Endothelial cell of hepatic sinusoid (primary cell): ENCODE data around the gene AKAP17A.
"Not testable (repeated sequence)": the region's sequence is repeated elsewhere in the genome, so short reads cannot be mapped to it uniquely, and the experiment has no call there.

Experiments
- in situ Hi-C: cut with HindIII; loops from 2 replicates; pipeline ENCODE4 v1.10.0; 2017; ENCODE audit warnings: low sequenced_read_pairs

AKAP17A gene, protein sequence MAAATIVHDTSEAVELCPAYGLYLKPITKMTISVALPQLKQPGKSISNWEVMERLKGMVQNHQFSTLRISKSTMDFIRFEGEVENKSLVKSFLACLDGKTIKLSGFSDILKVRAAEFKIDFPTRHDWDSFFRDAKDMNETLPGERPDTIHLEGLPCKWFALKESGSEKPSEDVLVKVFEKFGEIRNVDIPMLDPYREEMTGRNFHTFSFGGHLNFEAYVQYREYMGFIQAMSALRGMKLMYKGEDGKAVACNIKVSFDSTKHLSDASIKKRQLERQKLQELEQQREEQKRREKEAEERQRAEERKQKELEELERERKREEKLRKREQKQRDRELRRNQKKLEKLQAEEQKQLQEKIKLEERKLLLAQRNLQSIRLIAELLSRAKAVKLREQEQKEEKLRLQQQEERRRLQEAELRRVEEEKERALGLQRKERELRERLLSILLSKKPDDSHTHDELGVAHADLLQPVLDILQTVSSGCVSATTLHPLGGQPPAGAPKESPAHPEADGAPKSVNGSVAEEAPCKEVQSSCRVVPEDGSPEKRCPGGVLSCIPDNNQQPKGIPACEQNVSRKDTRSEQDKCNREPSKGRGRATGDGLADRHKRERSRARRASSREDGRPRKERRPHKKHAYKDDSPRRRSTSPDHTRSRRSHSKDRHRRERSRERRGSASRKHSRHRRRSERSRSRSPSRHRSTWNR

DNA sequence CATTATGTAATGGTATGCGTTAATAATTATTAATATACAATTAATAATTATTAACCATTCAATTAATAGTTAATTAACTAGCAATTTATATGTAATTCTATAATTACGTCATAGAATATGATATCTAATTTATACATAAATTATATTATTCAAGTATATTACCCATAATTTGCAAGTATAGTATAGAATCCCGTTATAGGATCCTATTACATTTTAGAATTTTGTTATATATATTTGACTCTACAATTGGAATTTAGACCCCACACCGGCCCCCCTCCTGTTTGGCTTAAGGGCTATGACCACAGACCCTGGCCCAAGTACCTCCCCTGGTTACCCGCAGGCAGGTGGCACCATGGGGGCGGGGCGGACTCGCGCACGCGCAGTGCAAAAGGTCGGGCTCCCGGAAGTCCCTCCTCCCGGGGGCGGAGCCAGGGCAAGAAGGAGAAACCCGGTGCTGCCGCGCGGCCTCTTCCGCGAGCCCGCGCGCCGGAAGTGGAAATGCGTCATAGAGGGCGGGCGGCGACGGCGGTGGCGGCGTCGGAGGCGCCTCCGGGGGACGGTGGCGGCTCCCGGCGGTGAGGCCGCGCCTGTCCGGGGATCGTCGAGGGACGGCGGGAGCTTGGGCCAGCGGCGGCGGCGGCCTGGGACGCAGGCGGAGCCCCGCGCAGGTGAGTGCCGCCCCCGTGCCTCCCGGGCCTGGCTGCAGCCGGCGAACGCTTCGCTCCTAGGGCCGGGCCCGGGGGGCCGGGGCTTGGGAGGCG is at the start of gene AKAP17A:
Gene AKAP17A (plus strand): TSS at position 503 of the 761 bp plus-strand sequence. CDS start 1,859 bp downstream, outside the sequence.
- in situ Hi-C loops: loop anchor here (5.0 kb wide), 1 partner anchor 114 kb away; no protein-coding TSS in a partner anchor

DNA sequence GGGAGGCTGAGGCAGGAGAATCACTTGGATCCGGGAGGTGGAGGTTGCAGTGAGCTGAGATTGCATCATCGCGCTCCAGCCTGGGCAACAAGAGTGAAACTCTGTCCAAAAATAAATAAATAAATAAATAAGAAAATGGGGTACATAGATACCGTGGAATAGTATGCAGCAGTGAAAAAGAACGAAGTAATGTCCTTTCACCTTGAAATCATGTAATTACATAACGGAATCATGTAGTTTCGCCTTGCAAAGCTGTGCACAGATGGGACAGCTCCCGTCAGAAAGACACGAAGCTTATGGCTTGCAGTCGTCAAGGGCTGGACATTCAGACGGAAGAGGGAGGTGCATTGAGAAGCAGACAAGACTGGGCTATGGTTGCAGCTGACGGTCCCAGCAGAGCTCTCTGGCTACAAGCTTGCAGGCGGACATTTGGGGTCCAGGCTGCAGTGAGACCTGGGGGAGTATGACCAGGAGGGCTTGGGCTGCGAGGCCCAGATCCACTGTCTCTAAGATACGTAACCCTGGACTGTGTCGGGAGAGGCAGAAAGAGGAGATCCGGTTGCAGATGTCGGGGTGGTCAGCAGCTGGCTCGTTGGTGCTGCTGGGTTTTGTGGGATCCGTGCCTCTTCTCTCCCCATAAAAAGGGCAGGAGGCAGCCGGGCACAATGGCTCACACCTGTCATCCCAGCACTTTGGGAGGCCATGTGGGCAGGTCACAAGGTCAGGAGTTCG is 48.2 kb upstream of the AKAP17A start:
- in situ Hi-C loops: no loop called here

DNA sequence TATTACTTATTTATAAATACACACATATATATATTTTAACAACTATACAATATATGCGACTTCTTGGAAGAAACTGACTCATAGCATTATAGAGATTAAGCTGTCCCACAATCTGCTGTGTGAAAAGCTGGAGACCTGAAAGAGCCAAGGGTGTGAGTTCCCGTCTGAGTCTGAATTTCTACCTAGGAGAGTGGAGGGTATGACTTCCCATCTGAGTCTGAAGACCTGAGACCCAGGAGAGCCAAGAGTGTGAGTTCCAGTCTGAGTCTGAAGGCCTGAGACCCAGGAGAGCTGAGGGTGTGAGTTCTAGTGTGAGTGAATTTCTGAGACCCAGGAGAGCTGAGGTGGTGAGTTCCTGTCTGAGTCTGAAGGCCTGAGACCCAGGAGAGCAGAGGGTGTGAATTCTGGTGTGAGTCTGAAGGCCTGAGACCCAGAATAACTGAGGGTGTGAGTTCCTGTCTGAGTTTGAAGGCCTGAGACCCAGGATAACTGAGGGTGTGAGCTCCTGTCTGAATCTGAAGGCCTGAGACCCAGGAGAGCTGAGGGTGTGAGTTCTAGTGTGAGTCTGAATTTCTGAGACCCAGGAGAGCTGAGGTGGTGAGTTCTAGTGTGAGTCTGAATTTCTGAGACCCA is 45.5 kb upstream of the AKAP17A start:
- in situ Hi-C loops: no loop called here

DNA sequence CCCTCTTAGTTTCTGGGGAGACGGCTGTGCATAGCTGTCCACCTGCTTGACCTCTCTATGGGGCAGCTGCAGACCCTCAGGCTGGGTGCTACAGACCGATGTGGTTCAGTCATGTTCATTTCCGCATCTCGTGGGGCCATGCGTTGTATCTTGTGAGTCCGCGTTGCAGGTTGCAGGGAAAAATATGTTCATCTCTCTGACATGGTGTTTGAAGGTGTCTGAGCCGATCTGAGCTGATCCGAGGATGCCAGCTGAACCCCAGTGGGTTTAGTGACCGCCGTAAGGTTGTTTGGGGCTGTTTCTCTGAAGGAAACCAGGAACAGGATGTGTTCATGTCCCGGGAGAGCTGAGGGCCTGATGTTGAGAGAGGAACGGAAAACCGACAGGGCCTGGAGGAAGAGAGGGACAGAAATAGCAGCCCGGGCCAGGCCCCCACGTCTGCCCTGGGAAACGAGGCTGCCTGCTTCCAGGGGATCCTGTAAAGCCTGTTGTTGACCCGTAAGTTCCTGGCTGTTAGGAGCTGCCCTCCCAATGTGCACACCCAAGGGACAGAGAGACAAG is 44.6 kb upstream of the AKAP17A start:
- in situ Hi-C loops: no loop called here

DNA sequence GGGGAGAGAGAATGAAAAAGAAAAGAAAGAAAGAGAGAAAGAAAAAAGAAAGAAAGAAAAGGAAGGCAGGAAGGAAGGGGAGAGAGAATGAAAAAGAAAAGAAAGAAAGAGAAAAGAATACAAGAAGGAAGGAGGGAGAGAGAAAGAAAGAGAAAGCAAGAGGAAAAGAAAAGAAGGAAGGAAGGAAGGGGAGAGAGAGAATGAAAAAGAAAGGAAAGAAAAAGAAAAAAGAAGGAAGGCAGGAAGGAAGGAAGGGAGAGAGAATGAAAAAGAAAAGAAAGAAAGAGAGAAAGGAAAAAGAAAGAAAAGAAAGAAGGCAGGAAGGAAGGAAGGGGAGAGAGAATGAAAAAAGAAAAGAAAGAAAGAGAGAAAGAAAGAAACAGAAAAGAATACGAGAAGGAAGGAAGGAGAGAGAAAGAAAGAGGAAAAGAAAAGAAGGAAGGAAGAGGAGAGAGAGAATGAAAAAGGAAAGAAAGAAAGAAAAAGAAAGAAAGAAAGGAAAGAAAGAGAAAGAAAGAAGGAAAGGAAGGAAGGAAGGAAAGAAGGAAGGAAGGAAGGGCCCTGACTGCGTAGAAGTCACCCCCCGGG is 39.4 kb upstream of the AKAP17A start:
- in situ Hi-C loops: no loop called here

DNA sequence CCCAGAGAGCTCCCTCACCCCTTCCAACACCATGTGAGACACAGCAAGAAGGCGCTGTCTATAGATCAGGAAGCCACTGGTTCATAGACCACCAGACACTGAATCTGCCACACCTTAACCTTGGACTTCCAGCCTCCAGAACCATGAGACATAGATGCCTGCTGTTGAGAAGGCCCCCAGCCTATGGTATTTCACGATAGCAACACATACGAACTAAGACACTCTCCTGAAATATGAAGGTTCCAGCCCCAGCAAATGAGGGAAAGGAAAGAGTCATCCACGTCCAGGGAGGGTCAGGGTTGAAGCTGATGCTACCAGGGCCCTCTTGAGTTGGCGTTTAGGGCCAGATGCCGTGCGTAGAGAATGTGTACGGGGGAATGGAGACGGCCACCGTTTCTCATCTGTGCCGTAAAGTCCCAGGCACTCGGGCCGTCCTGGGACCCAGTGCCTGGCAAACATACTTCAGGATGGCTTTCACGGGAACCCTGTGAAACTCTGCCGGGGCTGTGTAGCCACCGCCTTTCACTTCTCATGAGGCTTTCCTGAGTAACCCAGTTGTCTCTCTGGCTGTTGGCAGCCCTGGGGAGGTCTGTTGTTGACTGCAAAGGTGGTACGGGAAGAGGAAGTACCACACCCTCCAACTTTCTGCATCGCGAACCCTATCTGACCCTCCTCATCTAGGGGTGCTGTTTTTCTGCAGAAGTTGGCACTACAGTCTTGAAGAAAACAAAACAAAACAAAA is 36.8 kb upstream of the AKAP17A start:
- in situ Hi-C loops: no loop called here

DNA sequence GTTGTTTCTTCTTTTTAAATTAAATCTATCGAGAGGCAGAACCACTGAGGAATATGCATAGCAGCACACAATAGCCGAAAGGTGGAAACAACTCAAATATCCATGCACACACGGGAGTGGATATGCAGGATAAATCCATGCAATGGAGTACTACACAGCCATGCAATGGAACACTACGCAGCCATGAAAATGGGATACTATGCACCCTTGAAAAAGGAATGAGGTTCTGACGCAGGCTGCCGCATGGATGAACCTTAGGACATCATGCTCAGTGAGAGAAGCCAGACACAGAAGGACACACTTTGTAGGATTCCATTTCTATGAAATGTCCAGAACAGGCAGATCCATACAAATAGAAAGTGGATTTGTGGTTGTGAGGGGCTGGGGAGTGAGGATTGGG is 36.0 kb upstream of the AKAP17A start:
- in situ Hi-C loops: no loop called here

DNA sequence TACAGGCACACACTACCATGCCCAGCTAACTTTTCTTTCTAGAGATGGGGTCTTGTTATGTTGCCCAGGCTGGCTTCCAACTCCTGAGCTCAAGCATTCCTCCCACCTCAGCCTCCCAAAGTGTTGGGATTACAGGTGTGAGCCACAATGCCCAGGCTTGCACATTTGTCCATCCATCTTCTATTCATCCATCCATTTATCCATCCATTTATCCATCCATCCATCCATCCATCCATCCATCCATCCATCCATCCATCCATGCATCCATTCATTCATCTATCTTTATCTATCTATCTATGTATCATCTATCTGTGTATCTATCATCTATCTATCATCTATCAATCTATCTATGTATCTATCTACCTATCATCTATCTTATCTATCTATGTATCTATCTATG is 34.0 kb upstream of the AKAP17A start:
- in situ Hi-C loops: not testable (repeated sequence)

DNA sequence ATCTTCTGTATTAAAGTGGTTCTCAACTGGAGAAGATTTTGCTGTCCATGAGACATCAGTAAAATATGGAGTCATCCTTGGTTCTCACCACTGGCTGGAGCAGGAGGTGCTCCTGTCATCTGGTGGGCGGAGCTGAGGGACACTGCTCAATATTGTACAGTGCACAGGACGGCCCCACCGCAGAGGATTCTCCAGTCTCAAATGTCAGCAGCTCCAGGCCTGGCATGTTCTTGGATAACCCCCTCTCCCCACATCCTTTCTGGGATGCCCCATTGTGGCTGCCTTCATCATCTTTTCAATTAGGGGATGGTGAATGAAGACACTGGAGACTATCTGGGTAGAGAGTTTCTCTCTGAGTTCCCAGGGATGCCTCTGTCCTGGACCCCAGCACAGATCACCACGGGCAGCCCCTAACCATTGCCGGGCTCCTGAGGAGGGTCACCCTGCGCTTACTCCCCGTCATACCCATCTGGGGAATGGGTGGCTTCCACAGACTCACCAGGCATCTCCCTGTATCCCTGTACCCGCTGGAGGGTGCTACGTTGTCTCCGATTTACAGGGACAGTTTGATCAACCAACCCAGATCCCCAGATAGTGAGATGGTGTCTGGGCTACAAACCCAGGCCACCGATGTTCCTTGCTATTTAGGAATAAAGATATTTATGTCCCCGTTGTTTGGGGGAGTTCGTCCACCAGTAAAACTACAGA is 32.5 kb upstream of the AKAP17A start:
- in situ Hi-C loops: no loop called here

DNA sequence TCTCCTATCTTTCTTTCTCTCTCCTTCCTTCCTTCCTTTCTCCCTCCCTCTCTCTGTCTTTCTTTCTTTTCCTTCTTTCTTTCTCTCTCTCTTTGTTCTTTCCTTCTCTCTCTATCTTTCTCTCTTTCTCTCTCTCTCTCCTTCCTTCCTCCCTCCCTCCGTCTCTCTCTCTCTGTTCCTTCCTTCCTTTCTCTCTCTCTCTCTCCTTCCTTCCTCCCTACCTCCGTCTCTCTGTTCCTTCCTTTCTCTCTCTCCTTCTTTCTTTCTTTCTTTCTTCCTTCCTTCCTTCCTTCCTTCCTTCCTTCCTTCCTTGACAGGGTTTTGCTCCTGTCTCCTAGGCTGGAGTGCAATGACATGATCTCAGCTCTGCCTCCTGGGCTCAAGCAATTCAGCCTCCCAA is 30.2 kb upstream of the AKAP17A start:
- in situ Hi-C loops: no loop called here

DNA sequence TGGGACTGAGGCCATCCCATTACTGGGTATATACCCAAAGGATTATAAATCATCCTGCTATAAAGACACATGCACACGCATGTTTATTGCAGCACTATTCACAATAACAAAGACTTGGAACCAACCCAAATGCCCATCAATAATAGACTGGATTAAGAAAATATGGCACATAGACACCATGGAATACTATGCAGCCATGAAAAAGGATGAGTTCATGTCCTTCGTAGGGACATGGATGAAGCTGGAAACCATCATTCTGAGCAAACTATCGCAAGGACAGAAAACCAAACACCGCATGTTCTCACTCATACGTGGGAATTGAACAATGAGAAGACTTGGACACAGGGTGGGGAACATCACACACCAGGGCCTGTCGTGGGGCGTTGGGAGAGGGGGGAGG is 27.3 kb upstream of the AKAP17A start:
- in situ Hi-C loops: not testable (repeated sequence)

DNA sequence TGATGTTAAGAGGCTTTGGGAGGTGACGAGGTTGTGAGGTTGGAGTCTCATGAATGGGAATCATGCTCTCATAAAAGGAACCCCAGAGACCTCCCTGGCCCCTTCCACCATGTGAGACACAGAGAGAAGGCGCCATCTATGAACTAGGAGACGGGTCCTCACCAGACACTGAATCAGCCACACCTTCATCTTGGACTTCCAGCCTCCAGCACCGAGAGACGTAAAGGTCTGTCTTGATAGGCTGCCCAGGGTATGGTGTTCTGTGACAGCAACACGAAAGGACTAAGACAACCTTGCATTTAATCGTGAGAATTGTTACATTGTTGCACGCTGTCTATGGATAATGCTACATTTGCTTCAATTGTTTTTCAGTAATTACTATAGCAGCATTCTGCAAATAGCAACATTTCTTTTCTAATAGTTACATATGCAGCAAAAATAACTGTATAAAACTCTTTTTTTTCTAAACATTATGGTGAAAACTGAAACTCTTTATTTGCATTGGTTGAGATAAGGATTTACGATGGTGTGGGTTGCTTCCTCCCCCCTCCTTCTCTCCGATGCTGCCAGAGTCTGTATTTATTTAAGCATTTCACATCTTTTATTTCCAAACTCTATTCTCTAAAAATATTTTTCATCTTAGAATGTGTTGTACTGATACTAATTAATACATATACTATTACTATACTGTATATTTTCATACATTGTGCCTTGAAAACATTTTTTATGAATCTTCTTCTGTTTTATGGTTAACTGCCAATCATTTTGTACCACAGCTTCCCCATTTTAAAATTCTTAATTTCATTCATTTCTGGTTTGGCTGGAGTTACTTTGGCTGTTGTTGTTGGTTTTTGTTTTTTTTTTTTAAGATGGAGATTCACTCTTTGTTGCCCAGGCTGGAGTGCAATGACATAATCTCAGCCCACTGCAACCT is 26.4 kb upstream of the AKAP17A start:
- in situ Hi-C loops: no loop called here

DNA sequence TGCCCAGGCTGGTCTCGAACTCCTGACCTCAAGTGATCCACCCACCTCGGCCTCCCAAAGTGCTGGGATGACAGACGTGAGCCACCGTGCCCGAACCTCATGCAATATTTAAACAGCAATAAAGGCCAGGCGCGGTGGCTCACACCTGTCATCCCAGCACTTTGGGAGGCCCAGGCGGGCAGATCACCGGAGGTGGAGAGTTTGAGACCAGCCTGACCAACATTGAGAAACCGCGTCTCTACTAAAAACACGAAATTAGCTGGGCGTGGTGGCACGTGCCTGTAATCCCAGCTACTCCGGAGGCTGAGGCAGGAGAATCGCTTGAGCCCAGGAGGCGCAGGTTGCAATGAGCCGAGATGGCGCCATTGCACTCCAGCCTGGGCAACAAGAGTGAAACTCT is 17.2 kb upstream of the AKAP17A start:
- in situ Hi-C loops: not testable (repeated sequence)

DNA sequence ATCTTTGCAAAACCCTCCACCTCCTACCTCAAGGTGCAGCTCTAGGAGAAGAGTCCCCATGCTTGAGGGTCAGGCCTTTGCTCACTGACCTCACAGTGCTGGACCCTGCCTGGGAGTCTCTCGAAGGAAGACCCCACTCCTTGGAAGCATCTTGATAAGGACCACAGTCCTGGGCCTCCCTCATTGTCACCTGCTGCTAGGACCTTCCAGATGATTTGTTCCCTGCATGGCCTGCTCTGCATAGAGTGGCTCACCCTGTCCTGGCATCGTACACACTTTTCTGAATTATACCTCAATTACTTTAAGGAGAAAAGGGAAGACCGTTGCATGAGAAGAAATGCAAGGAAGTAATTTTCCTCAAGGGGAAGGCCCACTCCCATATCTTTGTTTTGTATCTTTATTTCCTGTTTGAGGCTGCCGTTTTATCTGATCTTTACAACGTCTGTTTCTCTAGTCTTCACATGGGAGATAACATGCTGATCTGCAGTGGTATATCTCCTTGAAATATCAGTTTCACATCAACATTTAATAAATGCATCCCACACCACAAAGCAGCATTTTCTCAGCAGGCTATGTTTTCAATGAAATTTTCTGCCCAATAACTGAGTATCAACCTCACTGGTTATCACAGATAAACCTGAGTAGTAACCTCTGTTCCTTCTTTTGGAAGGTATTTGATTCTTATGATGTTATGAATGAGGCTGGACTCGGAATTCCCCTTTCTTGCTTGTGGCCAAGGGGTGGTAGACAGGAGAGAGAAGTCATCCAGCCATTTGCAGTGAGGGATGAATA is 15.0 kb upstream of the AKAP17A start:
- in situ Hi-C loops: no loop called here

DNA sequence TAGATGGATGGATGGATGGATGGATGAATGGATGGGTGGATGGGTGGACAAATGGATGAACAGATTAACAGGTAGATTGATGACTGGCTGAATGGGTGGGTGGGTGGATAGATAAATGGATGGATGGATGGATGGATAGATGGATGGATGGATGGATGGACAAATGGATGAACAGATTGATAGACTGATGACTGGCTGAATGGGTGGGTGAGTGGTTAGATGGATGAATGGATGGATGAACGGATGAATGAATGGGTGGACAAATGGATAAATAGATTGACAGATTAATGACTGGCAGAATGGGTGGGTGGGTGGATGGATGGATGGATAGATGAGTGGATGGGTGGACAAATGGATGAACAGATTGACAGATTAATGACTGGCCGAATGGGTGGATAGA is 13.6 kb upstream of the AKAP17A start:
- in situ Hi-C loops: no loop called here

DNA sequence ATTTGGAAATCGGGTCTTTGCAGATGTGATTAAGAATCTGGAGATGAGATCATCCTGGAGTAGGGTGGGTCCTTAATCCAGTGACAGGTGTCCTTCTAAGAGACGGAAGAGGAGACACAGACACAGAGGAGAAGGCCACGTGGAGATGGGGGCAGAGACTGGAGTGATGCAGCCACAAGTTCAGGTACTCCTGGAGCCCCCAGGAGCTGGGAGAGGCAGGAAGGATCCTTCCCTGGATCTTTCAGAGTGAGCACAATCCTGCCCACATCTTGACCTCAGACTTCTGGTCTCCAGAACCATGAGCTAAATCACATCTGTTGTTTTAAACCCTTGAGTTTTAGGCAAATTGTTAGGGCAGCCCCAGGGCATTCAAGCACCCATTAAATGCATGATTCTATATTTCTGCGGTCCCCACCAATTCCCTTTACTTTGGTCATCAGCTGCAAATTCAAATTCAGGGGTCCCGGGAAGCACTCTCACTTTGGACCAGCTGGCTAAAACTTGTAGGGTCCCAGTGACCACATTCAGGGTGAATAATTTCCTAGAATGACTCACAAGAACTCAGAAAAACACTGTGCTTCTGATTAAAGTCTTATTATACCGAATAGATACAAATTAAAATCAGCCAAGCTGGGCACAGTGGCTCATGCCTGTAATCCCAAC is 12.8 kb upstream of the AKAP17A start:
- in situ Hi-C loops: no loop called here
